ENCODE results near the gene DPP6.

The DPP6 gene

DNA sequence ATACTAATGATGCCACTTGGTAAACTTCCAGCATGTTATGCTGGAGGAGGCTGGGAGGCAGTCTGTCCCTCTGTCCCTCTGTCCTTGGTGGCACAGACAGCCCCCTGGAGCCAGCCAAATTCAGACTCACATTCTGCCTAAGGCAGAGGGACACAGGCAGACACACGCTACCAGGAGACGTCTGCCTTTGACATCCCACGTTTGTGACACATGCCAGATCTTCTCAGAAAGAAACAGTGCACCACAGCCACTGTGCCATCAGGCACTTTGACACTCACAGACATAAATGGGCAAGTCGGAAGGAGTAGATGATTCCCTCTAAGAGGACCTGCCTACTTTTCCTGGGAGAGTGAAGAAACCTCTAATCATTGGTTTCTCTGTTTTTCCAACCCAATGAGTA is 467.0 kb downstream of the DPP6 start:
- H3K4me3 ChIP-seq (ENCODE audit: low read length, poor library complexity, severe bottlenecking) = no peak overlapping the region
- no peak overlapping the region for H3K4me2 ChIP-seq (ENCODE audit: low read depth, low read length, poor library complexity, severe bottlenecking)
- H3K9ac ChIP-seq (ENCODE audit: low read depth, low read length, poor library complexity, severe bottlenecking) = no peak overlapping the region
- no peaks in the 10 kb centered on the region for H4K20me1 ChIP-seq (ENCODE audit: insufficient read depth, low read length, poor library complexity, severe bottlenecking)
- no peaks in the 10 kb centered on the region for H3F3A ChIP-seq (ENCODE audit: low read depth)
- no peaks in the 10 kb centered on the region for H3K9me2 ChIP-seq (replicated peaks; ENCODE audit: low read depth, low read length)
- H3K36me3 ChIP-seq (ENCODE audit: insufficient read depth, low read length) = no peaks in the 10 kb centered on the region
- no peaks in the 10 kb centered on the region for H3K4me1 ChIP-seq (ENCODE audit: insufficient read depth, low read length, poor library complexity, severe bottlenecking)
- no peak for TF ChIP-seq EZH2phosphoT487 (IDR thresholded peaks at IDR 0.05; ENCODE audit: borderline replicate concordance)
- TF ChIP-seq, protein P1, sequence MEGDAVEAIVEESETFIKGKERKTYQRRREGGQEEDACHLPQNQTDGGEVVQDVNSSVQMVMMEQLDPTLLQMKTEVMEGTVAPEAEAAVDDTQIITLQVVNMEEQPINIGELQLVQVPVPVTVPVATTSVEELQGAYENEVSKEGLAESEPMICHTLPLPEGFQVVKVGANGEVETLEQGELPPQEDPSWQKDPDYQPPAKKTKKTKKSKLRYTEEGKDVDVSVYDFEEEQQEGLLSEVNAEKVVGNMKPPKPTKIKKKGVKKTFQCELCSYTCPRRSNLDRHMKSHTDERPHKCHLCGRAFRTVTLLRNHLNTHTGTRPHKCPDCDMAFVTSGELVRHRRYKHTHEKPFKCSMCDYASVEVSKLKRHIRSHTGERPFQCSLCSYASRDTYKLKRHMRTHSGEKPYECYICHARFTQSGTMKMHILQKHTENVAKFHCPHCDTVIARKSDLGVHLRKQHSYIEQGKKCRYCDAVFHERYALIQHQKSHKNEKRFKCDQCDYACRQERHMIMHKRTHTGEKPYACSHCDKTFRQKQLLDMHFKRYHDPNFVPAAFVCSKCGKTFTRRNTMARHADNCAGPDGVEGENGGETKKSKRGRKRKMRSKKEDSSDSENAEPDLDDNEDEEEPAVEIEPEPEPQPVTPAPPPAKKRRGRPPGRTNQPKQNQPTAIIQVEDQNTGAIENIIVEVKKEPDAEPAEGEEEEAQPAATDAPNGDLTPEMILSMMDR (conservative IDR thresholded peaks at IDR 0.05; ENCODE audit: low read length) = no peak
- no peak overlapping the region for H2AFZ ChIP-seq (ENCODE audit: low read length)
- H3K9me3 ChIP-seq (ENCODE audit: insufficient read depth, low read depth, low read length) = no peaks in the 10 kb centered on the region; the same call in 1 of the 2 replicates
- no peaks in the 10 kb centered on the region for H3K27me3 ChIP-seq (ENCODE audit: insufficient read depth, low read length, poor library complexity, severe bottlenecking)
- no peaks in the 10 kb centered on the region for H3K79me2 ChIP-seq (ENCODE audit: insufficient read depth, low read length)

DNA sequence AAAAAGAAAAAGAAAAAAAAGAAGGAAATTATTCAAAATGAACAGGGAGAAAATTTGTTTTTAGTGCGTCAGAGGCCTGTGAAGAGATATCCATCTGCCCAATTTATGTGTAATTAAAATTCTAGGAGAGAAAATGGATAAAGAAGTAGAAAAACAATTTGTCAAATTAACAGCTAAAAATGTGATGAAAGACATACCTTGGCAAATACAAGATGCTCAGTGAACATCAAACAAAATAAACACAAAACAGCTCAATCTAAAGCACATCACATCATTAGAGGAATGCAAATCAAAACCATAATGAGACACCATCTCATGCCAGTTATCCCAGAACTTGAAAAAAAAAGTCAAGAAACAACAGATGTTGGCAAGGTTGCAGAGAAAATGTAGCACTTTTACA is 477.9 kb downstream of the DPP6 start:
- H3K4me1 ChIP-seq (ENCODE audit: insufficient read depth, low read length, poor library complexity, severe bottlenecking) = no peaks in the 10 kb centered on the region
- no peaks in the 10 kb centered on the region for H3K27me3 ChIP-seq (ENCODE audit: insufficient read depth, low read length, poor library complexity, severe bottlenecking)
- no peak overlapping the region for H2AFZ ChIP-seq (ENCODE audit: low read length)
- TF ChIP-seq, protein P1 (conservative IDR thresholded peaks at IDR 0.05; ENCODE audit: low read length) = no peak
- no peak for TF ChIP-seq EZH2phosphoT487 (IDR thresholded peaks at IDR 0.05; ENCODE audit: borderline replicate concordance)
- H3K4me3 ChIP-seq (ENCODE audit: low read length, poor library complexity, severe bottlenecking) = no peak overlapping the region
- no peaks in the 10 kb centered on the region for H3F3A ChIP-seq (ENCODE audit: low read depth)
- no peaks in the 10 kb centered on the region for H4K20me1 ChIP-seq (ENCODE audit: insufficient read depth, low read length, poor library complexity, severe bottlenecking)
- H3K9me3 ChIP-seq (ENCODE audit: insufficient read depth, low read depth, low read length) = peaks cover 7% of the 10 kb centered on the region; the same call in 1 of the 2 replicates
- H3K36me3 ChIP-seq (ENCODE audit: insufficient read depth, low read length) = no peaks in the 10 kb centered on the region
- no peaks in the 10 kb centered on the region for H3K79me2 ChIP-seq (ENCODE audit: insufficient read depth, low read length)
- no peak overlapping the region for H3K9ac ChIP-seq (ENCODE audit: low read depth, low read length, poor library complexity, severe bottlenecking)
- no peaks in the 10 kb centered on the region for H3K9me2 ChIP-seq (replicated peaks; ENCODE audit: low read depth, low read length)
- H3K4me2 ChIP-seq (ENCODE audit: low read depth, low read length, poor library complexity, severe bottlenecking) = no peak overlapping the region

DNA sequence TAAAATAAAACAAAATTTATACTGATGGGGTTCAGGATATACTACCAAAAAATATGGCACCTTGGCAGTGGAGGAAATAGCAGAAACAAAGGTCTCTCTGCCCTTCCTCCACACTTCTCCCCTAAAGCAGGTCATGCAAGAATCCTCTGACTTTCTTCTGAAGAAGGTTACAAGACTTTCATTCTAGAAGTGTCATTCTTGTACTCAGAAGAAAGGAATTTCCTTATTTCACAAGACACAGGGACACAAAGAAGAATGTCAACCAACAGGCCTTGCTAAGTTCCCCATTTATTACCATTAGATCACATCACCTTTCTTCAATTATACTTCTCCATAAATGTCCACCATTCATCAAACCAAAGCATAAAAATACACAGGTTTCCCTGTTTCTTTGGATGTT is 480.6 kb downstream of the DPP6 start:
- Histone ChIP-seq H3K4me3 (ENCODE audit: low read length, poor library complexity, severe bottlenecking) (no peak overlapping the region), H3K9ac (ENCODE audit: low read depth, low read length, poor library complexity, severe bottlenecking) (no peak overlapping the region), H3F3A (ENCODE audit: low read depth) (no peaks in the 10 kb centered on the region), H3K4me1 (ENCODE audit: insufficient read depth, low read length, poor library complexity, severe bottlenecking) (no peaks in the 10 kb centered on the region), H3K4me2 (ENCODE audit: low read depth, low read length, poor library complexity, severe bottlenecking) (no peak overlapping the region), H2AFZ (ENCODE audit: low read length) (no peak overlapping the region), H3K36me3 (ENCODE audit: insufficient read depth, low read length) (no peaks in the 10 kb centered on the region), H3K9me2 (replicated peaks; ENCODE audit: low read depth, low read length) (no peaks in the 10 kb centered on the region), H4K20me1 (ENCODE audit: insufficient read depth, low read length, poor library complexity, severe bottlenecking) (no peaks in the 10 kb centered on the region), H3K79me2 (ENCODE audit: insufficient read depth, low read length) (no peaks in the 10 kb centered on the region), H3K9me3 (ENCODE audit: insufficient read depth, low read depth, low read length) (peaks cover 6% of the 10 kb centered on the region; the same call in 1 of the 2 replicates), H3K27me3 (ENCODE audit: insufficient read depth, low read length, poor library complexity, severe bottlenecking) (no peaks in the 10 kb centered on the region)
- no peak for TF ChIP-seq EZH2phosphoT487 (IDR thresholded peaks at IDR 0.05; ENCODE audit: borderline replicate concordance)

DNA sequence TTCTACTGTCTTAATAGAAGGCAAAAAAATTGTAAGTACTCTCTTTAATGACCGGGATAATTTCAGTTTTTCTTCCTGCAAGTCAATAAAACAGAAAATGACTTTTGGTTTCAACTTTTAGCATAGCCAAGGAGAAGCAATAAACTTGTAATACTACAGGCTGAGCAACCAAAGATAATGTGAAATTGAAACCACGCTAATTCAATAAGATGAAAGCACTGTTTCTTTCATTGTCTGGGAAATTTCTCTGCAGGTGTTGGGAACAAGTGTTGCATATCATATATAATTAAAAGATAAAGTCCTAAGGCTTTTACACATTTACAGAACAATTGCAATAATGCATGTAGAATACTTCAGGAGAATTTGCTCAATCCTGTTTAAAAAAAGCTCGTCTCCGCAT is 488.4 kb downstream of the DPP6 start:
- no peaks in the 10 kb centered on the region for H3F3A ChIP-seq (ENCODE audit: low read depth)
- no peaks in the 10 kb centered on the region for H3K79me2 ChIP-seq (ENCODE audit: insufficient read depth, low read length)
- H3K4me2 ChIP-seq (ENCODE audit: low read depth, low read length, poor library complexity, severe bottlenecking) = no peak overlapping the region
- no peaks in the 10 kb centered on the region for H3K27me3 ChIP-seq (ENCODE audit: insufficient read depth, low read length, poor library complexity, severe bottlenecking)
- no peaks in the 10 kb centered on the region for H4K20me1 ChIP-seq (ENCODE audit: insufficient read depth, low read length, poor library complexity, severe bottlenecking)
- no peaks in the 10 kb centered on the region for H3K36me3 ChIP-seq (ENCODE audit: insufficient read depth, low read length)
- TF ChIP-seq EZH2phosphoT487 (IDR thresholded peaks at IDR 0.05; ENCODE audit: borderline replicate concordance) = no peak
- TF ChIP-seq, protein P1 (conservative IDR thresholded peaks at IDR 0.05; ENCODE audit: low read length) = no peak
- H3K9me3 ChIP-seq (ENCODE audit: insufficient read depth, low read depth, low read length) = no peaks in the 10 kb centered on the region
- H3K4me1 ChIP-seq (ENCODE audit: insufficient read depth, low read length, poor library complexity, severe bottlenecking) = no peaks in the 10 kb centered on the region
- no peak overlapping the region for H2AFZ ChIP-seq (ENCODE audit: low read length)
- H3K9ac ChIP-seq (ENCODE audit: low read depth, low read length, poor library complexity, severe bottlenecking) = no peak overlapping the region
- no peaks in the 10 kb centered on the region for H3K9me2 ChIP-seq (replicated peaks; ENCODE audit: low read depth, low read length)
- H3K4me3 ChIP-seq (ENCODE audit: low read length, poor library complexity, severe bottlenecking) = no peak overlapping the region

Data from Loucy (cell line).